NCI-H1436 (cell line): ENCODE data around the gene NOX3.
"Not testable (repeated sequence)": the region's sequence is repeated elsewhere in the genome, so short reads cannot be mapped to it uniquely, and the experiment has no call there.

Source experiments
- DNase-seq: peaks from one replicate; lab custom pipeline; 2025; lab: John Stamatoyannopoulos, UW

NOX3 gene, protein sequence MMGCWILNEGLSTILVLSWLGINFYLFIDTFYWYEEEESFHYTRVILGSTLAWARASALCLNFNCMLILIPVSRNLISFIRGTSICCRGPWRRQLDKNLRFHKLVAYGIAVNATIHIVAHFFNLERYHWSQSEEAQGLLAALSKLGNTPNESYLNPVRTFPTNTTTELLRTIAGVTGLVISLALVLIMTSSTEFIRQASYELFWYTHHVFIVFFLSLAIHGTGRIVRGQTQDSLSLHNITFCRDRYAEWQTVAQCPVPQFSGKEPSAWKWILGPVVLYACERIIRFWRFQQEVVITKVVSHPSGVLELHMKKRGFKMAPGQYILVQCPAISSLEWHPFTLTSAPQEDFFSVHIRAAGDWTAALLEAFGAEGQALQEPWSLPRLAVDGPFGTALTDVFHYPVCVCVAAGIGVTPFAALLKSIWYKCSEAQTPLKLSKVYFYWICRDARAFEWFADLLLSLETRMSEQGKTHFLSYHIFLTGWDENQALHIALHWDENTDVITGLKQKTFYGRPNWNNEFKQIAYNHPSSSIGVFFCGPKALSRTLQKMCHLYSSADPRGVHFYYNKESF

DNA sequence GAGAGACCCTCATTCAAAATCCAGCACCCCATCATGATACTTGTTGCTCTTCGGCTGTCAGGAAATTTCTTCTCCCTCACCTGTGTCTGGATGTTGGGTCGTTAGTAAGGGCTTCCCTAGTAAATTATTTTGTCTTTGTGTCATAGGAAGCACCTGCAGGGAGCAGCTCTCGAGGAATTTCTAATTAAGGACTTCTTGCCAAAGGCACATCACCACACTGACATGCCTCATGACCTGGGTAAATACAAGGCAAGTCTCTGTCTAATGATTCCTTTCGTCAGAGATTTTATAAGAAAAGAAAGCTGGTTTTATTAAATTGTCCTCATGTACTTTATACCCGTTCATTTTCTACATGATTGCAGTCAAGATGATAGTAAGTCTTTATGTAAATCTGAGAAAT lies at the start of gene NOX3:
TSS of gene NOX3 (minus strand) at position 74 of the 400 bp plus-strand sequence. CDS start at position 35, 39 bp downstream.
- DNase-seq: no peak

DNA sequence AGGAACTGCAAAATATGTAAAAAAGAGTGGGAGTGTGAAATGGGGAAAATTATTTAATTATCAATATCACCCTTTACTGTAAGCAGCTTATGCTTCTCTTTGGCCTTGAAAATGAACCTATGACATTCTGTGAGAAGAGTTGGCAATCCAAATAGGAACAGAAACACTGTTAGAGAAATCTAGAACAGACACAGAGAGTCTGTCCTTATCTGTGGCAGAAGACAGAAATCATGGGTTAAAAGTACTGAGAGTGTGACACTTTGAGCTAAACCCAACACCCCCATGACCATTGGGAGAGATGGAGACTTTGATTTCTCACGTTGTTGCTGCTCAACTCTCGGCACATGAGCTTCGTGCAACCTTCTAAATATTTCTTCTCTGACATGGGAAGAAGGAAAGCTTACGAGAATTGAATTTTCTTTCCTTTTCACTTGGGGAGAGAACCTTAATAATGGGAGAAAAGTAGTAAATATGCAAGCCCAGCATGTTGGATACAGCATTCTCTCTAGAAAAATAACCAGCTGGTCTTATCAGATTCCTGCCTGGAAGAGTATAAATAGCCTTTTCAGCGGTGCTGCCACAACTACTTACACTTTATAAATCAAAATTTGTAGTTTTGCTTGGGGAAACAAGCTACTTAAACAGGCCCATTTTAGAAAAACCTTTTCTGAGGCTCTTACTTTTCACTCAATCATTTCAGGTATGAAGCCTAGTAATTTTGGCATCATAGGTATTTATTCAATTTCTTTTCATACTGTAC lies 49.4 kb upstream of the NOX3 start:
- no peak for DNase-seq

DNA sequence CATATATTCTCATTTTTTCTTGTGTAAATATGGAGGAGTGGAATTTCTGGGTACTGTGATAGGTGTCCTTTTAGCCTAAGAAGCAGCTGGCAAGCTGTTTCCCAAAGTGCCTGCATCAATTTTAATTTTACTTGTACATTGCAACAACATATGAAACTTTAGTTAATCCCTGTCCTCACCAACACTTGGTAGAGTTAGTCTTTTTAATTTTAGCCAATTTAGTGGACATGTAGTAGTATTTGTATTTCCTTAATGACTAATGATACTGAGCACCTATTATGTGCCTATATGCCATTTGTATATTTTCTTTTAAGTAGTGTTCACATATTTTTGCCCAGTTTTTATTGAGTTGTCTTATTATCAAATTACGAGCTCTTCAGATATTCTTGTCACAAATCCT lies 46.8 kb upstream of the NOX3 start:
- no peak for DNase-seq

DNA sequence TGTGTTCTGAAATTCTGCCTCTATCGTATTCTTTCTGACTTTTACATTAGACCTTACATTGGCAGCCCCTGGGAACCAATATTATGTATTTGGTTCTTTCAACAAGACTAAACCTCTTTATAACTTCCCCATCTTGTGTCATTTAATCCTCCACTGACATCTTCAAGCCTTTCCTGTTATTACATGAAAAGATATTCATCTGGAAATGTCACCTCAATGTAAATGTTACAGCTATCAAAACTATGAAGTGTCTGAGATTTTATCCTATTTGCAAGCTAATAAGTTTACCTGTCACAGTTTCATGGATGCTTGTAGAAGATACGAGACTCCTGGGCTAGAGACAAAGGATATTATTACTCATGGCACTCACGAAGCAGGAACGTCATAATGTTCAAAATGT lies 43.9 kb upstream of the NOX3 start:
- DNase-seq: no peak

DNA sequence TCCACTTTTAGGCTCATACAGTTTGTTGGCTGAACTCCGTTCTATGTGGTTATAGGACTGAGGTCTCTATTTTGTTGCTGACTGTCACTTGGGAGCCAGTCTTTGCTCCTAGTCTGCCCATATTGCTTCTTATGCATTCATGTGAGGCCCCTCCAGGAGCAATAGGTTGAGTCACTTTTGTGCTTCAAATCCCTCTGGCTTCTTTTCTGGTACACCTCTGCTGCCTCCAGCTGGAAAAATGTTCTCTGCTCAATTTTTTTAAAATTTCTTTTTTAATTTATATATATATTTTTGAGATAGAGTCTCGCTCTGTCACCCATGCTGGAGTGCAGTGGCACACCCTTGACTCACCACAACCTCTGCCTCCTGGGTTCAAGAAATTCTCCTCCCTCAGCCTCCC lies 42.7 kb upstream of the NOX3 start:
- no peak for DNase-seq

DNA sequence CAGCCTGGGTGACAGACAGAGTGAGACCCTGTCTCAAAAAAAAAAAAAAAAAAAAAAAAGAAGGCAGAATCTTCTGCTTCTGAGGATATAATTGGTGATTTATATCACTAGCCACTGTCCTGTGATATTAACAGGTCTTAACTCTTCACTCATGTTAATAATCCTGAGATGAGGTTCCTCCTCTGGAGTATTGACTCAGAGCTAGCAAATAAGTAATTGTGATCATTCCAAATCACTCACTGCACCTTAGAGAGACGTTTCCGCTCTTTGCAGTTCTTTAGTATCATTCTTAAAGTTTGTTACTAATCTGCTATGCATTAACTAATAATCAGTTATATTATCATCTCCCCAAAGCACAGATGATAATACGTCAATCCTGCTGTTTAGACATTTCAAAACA lies 41.6 kb upstream of the NOX3 start:
- no peak for DNase-seq

DNA sequence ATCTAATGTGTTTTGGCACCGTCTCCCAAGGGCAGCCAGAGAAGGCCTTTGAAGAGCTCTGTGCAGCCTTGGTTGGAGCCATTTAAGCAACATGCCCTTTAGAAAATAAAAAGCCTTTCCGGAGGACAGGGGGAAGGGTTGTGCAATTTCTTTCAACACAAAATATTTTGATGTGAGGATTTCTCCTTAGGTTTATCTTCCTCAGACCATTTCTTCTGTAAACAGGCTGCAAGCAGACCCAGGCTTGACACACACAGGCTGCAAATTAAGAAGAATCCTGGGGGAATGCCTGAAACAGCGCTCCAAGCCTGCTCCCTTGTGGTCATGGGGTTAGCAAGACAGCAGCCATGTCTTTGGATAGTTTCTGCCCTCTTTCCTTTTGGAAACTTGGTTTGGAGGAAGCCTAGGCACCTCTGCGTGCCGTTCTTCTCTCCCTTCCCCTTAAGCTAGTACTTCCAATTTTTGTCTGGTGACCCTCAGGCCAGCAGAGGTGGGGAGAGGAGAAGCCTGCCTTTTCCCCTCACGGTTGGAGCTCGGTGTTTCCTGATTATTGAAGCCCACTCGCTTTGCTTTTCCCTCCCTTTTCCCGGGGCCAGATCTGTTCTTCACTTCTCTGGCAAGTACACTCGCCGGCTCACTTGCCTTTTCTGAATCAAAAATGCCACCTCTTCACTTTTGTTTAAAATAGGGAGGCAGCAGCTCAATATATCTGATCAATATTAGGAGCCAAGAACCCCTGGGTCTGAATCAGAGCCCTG lies 39.6 kb upstream of the NOX3 start:
- DNase-seq: peak; percentile 5

DNA sequence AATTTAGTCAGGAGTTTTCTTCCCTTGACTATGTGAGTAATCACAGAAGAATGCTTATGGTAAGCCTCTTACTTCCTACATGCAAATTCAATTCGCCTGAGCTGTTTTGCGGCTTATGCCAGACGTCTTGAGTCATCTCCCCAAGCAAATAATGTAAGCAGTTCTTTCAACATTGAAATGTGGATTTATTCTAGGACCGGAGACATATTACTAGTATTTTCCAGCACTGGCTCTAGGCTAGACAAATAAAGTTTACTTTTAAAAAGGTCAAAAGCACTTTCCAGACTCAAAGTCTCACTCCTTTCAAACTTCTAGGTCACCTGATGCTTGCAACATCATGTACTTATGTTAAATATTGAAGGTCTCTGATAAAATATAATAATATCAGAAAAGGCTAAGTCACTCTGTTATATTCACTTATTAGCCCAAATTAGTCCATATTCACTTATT lies 38.1 kb upstream of the NOX3 start:
- DNase-seq: no peak

DNA sequence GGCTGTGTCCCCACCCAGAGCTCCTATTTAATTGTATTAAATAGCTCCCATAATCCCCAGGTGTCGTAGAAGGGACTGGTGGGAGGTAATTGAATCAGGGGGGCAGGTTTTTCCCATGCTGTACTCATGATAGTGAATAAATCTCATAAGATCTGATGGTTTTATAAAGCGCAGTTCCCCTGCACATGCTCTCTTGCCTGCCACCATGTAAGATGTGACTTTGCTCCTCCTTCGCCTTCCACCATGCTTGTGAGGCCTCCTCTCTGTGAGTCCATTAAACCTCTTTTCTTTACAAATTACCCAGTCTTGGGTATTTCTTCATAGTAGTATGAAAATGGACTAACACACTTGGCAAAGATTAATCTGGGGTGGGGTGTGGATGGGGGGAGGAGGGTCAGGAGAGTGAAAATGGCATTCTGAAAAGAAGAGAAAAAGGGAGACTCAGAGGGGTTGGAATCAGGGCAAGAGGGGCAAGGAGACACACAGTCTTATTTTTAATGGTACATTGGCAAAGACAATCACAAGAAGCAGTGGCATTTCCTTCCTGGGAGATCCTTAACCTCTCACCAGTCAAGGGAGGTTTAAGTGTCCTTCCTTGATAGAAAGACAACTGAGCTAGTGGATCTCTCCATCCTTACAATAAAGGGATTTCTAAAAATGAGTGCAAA lies 37.5 kb upstream of the NOX3 start:
- no peak for DNase-seq

DNA sequence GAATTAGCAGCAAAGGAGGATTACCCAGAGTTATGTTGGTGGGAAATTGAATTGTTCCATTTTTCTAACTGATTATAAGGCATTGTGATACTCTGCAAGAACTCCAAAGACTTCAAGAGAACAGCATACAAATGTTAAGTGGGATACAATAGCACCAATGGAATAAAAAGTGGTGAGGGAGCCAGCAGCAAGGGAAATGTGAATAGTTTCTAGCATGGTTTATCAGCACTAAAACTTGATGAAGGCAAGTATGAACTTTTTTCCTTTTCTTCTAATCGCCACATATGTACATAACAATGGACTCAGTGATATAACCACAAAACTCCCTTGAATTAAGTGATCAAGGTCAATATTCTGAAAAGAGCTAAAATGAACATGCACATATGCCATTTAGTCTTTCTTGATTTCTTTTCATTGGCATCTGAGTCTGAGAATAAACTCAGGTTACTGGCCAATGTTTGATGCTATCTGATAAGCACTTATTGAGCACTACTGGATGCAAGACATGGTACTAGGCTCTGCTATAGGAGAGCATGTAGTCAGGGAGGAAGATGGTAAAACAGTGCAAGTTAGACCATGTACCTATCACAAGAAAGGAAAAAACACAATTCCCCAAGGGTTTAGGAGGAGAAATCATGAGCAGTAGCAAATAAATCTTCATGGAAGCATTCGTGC lies 36.6 kb upstream of the NOX3 start:
- DNase-seq: no peak

DNA sequence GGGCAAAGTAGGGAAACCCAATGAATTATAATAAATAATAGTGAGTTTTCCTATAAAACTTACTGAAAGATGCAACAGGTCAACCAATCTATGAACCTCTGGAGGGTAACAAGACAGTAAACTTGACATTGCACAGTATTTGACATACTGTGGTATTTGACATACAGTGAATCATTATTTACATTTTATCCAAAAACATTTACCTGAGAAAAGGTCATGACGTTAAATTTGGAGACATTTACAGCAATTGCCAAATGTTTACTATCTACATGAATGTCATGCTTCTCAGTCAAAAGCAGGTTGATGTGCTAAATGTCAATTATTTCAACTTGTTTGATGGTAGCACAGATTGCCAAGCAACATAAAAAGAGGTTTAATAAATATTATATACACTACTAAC lies 35.8 kb upstream of the NOX3 start:
- no peak for DNase-seq

DNA sequence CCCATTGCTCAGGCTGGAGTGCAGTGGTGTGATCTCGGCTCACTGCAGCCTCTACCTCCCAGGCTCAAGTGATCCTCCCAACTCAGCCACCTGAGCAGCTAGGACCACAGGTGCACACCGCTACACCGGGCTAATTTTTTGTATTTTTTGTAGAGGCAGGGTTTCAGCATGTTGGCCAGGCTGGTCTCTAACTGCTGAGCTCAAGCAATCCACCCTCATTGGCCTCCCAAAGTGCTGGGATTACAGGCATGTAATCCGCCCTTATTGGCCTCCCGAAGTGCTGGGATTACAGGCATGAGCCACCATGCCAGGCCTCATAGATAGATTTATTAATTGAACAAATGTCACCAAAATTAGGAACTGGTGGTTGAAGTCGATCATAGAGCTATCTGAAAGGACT lies 32.6 kb upstream of the NOX3 start:
- DNase-seq: not testable (repeated sequence)

DNA sequence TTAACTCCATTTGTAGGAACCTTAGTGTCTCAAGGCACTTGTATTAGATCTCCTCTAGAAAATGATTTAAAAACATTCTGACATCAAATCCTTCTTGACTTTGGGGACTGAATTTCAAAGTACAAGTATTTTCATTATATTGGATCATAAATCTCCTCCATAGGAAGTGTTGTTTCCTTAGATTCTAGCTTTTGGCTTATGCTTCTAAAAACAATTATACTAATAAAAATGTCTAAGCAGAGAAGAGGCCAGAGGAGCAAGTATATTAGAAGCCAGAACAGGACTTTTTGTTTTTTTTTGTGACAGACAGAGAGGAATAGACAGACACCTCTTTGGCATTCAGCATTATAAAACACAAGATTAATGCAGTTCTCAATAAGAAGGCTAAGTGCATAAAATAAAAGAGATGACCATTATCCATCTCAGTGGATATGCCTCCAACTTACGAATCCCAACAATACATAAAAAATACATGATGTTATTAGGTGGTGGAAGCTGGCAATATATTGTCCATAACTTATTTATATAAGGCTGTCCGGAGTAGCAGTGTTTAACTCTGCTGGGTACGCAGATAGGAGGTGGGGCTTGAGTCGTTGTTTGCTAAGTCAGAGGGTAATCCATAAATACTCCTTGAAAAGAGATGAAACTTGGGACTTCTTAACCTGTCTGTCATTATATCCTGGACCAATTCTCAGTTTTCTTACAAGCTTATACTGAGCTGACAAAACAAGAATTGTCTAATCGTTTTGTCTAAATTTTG lies 31.9 kb upstream of the NOX3 start:
- DNase-seq: no peak

DNA sequence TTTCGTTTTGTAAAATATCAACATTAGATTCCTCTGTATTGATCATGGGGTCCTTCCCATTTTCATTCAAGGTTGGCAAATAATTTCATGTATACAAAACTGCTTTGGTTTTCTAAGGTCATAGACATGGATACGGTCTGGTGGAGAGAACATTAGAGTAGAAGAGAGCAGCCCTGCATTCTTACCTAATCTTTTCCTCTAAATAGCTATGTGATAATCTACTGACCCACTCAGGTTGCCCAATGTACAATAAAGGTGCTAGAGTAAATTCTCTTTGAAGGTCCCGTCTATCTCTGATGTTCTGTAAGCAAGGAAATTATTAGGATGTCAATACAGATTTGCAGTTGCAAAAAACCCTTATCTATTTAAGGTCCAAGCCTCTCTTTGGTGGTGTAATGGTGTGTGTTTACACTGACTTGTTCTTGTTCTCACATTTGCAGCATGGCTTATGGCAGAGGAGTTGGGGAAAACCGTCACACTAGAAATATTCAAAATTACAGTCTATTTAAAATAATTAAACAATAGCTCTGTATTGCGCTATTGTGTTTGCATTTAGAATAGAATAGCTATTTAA lies 31.2 kb upstream of the NOX3 start:
- DNase-seq: no peak

DNA sequence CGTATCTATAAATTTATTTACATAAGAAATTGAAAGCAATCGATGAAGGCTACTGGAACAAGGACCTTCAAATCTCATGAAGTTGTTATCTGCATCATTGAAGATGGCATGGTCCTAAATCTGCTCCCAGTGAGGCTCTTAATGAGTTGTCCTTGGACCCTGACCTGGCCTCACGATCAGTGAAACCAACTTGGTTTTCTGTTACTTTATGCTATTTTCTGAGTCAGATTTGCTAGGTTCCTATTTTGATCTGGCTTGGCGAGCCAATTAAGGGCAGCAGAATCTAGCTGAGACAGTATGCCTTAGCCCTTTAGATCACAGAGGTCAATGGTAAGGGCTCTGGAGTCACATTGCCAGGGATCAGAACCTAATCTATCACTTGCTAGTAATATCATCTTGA lies 30.1 kb upstream of the NOX3 start:
- DNase-seq: no peak

DNA sequence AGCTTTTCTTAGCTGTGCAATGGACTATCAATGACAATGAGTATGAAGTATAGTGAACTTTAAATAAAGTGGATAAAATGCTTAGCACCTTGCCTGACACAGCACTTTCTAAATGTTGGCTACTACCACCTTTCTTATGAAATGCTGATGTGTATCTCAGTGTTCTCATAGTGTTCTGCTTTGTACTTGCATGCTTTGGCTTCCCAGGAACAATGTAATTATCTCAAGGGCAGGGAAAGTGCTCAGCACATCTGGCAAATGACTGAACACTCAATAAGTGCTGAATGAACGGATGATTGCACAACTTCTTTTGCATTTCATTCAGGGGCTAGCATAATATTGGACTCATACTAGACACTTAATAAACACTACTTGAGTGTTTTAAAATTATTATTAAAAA lies 28.2 kb upstream of the NOX3 start:
- DNase-seq: no peak

DNA sequence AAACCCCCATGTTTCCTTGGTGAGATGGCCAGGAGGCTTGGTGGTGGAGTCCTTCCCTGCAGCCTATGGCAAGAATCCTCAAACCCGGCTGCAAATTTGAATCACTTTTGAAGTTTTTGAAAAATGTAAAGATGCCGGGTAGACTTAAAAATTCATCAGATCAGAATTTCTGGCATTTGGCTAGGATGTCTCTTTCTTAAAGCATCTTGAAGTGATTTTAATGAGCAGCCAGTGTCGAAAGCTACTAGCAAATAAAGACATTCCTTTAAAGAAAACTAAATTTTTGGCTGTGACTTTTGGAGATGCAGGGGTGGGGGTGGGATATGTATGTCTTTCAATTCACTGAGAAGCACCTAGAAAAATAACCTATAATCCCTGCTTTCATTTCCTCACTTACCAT lies 25.6 kb upstream of the NOX3 start:
- DNase-seq: no peak

DNA sequence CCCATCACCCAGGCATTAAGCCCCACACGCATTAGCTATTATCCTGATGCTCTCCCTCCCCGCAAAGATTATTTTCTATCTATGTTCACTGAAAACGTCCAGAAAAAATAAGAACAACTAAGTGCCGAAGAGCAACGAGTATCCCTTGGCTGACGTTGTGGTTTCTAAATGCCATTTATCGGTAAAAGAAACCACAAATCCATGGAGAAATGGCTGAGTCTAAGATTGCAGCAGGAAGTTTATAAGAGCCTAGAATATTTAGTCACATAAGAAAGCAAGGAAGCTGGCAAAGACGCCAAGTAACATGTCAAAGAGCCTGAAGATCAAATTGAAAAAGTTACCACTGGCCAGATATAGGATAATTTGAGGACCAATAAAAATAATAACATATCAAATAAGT lies 18.1 kb upstream of the NOX3 start:
- DNase-seq: no peak

DNA sequence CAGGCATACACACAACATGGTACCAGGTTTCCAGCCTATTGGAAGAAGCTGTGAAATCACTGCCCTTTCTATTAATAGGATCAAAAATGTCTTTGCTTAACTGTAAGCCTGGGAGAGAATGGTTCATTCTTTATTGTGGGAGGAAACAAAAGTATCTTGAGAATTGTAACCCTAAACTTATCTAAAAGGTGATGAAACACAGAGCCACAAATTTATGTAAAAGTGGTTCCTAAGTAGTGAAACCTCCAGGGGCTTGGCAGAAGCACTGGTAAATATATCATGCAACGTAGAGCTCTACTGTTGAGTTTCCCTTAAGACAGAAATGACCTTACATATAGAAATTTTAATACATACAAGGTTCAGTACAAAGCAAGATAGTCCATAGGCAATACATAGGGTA lies 17.2 kb upstream of the NOX3 start:
- no peak for DNase-seq

DNA sequence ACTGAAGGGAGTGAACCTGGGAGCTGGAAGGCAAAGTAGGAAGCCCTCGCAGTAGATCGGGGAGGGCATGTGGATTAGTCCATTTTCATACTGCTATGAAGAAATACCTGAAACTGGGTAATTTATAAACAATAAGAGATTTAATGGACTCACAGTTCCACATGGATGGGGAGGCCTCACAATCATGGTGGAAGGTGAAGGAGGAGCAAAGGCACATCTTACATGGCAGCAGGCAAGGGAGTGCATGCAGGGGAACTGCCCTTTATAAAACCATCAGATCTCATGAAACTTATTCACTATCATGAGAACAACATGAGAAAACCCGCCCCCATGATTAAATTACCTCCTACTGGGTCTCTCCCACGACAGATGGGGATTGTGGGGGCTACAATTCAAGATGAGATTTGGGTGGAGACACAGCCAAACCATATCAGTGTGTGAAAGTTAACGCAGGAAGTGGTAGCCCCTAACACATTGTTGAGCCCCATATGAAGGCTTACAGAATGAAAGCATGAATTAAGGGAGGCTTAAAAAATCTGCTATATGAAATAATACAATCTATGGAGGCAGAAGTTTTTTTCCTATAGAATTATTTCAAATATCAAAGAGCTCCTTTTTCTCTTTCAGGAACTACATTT lies 15.5 kb upstream of the NOX3 start:
- DNase-seq: not testable (repeated sequence)
